HG03439 (cell line): Measurements from ENCODE around the gene LLGL2.

Experiments used
- ATAC-seq: cut with Tn5 transposase; IDR thresholded peaks from one replicate; pipeline ENCODE4 v1.9.1; 2021; ENCODE audit warnings: mild to moderate bottlenecking, moderate library complexity; ENCODE audit not compliant: unreplicated experiment

The LLGL2 gene

GRCh38 chr17:75490953-75491649 lies 34.4 kb upstream of the LLGL2 start:
- ATAC-seq: no peak

GRCh38 chr17:75491680-75492079 lies 33.8 kb upstream of the LLGL2 start:
- ATAC-seq: no peak

- ATAC-seq: no peak
Observed at GRCh38 chr17:75492555-75493168, 32.8 kb upstream of the LLGL2 start.

- ATAC-seq: no peak
Observed at GRCh38 chr17:75493476-75494129, 31.9 kb upstream of the LLGL2 start.

- no peak for ATAC-seq
Observed at GRCh38 chr17:75494326-75494877, 31.1 kb upstream of the LLGL2 start.

- ATAC-seq: no peak
Observed at GRCh38 chr17:75496005-75496404, 29.5 kb upstream of the LLGL2 start.

GRCh38 chr17:75498039-75498725 lies 27.3 kb upstream of the LLGL2 start:
- ATAC-seq: no peak

GRCh38 chr17:75498726-75499213 lies 26.7 kb upstream of the LLGL2 start:
- ATAC-seq: no peak

- no peak for ATAC-seq
Observed at GRCh38 chr17:75499313-75500022, 26.0 kb upstream of the LLGL2 start.

GRCh38 chr17:75500419-75501216 lies 24.9 kb upstream of the LLGL2 start:
- no peak for ATAC-seq

GRCh38 chr17:75501378-75502071 lies 24.0 kb upstream of the LLGL2 start:
- no peak for ATAC-seq

GRCh38 chr17:75502072-75502720 lies 23.3 kb upstream of the LLGL2 start:
- no peak for ATAC-seq

- ATAC-seq: no peak
Observed at GRCh38 chr17:75502721-75503329, 22.7 kb upstream of the LLGL2 start.

- ATAC-seq: no peak
Observed at GRCh38 chr17:75503337-75503950, 22.1 kb upstream of the LLGL2 start.

- ATAC-seq: no peak
Observed at GRCh38 chr17:75503976-75504346, 21.5 kb upstream of the LLGL2 start.

GRCh38 chr17:75504347-75505151 lies 20.9 kb upstream of the LLGL2 start:
- ATAC-seq: no peak

- no peak for ATAC-seq
Observed at GRCh38 chr17:75505152-75505409, 20.4 kb upstream of the LLGL2 start.
